ENCODE results near the gene MRPS2.
A peak's percentile ranks its signal among the peaks of the same experiment; 100 is the strongest.
"Not testable (repeated sequence)": the region's sequence is repeated elsewhere in the genome, so short reads cannot be mapped to it uniquely, and the experiment has no call there.

MRPS2 gene

DNA sequence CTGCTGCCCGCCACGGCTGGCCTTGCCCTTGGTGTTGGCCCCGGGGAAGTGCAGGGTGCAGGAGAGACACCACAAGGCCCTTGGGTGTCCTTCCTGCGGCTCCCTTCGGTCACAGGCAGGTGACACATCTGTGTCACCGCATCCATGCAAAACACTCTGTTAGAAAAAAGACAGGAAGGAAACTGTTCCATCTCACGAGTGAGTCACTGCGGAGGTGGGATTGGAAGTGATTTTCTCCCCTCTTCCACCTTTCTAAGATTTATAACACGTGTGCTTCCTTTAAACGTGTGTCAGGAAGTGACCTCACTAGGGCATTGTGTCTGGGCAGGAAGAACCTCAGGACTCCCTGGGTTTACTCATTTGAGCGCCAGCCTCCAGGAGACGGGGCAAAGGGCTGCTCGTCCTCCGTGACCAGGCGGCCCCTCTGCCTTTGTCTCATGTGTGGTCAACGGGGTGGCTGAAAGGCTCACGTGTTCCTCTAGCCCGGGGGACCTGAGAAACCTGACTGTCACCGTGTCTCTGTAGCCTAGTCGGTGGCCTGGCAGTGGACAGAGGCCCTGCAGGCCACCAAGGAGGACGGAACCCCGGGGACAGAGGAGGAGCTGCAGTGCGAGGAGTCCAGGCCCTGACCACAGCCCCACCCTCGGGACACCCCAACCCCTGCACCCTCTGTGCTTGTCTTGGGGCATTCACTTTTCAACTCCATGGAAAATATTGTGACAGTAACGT is 15.8 kb downstream of the MRPS2 start:
- DNase-seq: no peak

DNA sequence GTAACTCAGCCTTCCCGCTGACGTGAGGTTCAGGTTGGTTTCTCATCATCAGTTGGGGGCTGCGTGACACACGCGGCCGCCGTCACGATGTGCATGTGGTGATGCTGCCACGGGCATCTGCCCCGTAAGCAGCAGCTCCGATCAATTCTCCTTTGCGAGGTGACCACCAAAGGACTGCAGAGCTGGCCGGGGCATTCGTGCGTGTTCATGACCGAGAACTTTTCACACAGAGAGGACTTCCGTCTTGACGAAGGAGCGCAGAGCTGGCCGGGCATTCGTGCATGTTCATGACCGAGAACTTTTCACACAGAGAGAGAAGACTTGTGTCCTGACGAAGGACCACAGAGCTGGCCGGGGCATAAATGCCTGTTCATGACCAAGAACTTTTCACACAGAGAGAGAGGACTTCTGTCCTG is 16.9 kb downstream of the MRPS2 start:
- DNase-seq: no peak

DNA sequence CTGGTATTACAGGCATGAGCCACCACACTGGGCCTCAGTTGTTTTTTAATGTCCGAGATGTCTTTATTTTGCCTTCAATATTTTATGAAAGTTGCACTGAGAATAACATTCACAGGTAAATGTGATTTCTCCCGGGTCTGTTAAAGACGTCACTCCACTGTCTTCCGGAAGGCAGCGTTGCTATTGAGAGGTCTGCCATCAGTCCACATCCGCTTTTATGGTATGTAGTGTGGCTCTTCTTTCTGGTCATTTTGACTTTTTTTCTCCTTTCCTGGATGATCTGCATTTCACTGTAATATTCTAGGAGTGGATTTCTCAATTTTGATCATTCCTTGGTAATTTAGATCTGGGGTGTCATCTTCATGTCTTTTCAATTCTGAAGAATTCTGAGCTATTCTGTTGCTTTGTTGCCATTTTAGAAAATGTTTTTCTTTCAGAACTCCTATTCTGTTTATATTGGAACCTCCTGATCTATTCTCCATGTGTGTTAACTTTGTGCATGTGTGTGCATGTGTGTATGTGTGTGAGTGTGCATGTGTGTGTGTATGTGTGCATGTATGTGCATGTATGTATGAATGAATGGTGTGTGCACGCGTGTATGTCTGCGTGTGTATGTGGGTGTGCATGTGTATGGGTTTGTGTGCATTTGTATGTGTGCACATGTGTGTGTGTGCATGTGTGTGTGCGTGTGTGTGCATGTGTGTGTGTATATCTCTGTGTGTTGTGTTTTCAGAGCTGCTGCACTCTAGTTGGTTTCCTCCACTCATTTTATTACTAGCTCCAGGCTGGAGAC is 18.9 kb downstream of the MRPS2 start:
- no peak for DNase-seq

GRCh38 chr9:135520916-135521607 is 20.6 kb downstream of the MRPS2 start, which contains the start of gene LCN1:
TSS of gene LCN1 (plus strand) at chr9:135521440. CDS start at chr9:135521498, 58 bp downstream.
- DNase-seq: no peak

GRCh38 chr9:135521608-135522095 is 21.2 kb downstream of the MRPS2 start:
- no peak for DNase-seq

DNA sequence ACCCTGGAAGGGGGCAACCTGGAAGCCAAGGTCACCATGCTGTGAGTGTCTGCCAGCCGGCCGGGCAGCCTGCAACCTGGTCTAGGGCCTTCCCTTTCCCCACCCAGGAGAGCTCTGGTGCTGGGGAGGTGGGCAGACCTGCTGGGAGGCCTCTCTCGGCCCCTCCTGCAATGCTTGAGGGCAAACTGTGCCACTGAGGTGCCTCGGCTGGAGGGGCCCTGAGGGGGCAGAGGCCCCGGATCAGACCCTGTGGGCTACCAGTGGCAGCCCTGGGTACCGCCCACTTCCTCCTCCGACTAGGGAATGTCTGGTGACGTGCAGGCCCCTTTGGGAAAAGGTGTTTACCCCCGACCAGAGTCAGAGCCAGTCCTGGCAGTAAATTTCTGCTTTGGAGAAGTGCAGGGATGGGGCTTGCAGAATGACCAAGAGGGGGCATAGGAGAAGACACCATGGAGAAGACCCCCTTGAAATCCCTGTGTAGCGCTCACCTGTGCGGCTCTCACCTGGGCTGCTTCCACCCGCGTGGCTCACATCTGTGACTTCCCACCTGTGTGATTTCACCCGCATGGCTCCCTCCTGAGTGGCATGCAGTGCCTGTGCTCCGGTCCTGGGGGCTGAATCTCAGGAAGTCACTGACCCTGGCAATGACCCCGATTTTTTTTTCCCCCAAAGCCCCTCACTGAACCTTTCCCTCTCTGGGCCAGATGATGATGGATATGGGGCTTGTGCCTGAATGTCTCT is 21.8 kb downstream of the MRPS2 start:
- no peak for DNase-seq

DNA sequence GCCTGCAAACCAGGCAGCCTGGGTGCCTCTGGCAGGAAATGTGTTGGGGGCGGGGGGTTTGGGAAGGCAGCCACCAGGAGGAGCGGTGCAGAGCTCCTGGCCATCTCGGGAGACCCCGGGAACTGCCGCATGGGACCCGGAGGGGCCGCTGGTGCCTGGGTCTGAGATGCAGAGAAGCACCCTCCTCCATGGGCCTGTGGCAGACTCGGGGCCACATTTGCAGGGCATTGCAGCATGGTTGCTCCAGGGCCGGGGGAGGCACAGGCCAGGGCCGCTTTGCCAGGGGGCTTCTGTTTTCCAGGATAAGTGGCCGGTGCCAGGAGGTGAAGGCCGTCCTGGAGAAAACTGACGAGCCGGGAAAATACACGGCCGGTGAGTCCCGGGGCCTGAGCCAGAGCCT is 22.4 kb downstream of the MRPS2 start:
- no peak for DNase-seq

DNA sequence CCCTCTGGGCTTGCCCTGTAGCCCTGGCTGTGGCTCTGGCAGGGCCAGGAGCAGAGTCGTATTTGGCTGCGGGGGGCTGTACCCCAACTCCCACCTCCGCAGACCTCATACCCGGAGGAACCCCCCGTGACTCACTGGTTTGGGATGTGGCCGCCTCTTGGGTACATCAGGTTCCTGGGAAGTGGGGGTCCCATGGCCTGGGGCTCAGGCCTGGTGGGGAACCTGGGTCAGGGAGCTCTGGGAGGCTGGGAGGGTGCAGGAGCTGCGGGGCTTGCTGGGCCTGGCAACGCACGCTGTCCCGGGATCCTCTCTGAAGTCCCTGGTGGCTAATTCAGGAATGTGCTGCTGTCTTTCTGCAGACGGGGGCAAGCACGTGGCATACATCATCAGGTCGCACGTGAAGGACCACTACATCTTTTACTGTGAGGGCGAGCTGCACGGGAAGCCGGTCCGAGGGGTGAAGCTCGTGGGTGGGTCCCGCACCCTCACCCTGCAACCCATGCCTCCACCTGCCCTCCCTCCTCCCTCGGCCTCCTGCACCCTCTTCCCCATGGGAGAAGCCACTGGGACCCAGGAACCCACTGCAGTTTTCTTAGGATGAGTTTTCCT is 23.1 kb downstream of the MRPS2 start:
- DNase-seq: no peak

GRCh38 chr9:135524130-135524861 is 23.8 kb downstream of the MRPS2 start:
- no peak for DNase-seq

GRCh38 chr9:135525241-135526088 is 25.0 kb downstream of the MRPS2 start:
- no peak for DNase-seq

- DNase-seq: no peak
These were observed 25.7 kb downstream of the MRPS2 start for GRCh38 chr9:135526089-135526729.

DNA sequence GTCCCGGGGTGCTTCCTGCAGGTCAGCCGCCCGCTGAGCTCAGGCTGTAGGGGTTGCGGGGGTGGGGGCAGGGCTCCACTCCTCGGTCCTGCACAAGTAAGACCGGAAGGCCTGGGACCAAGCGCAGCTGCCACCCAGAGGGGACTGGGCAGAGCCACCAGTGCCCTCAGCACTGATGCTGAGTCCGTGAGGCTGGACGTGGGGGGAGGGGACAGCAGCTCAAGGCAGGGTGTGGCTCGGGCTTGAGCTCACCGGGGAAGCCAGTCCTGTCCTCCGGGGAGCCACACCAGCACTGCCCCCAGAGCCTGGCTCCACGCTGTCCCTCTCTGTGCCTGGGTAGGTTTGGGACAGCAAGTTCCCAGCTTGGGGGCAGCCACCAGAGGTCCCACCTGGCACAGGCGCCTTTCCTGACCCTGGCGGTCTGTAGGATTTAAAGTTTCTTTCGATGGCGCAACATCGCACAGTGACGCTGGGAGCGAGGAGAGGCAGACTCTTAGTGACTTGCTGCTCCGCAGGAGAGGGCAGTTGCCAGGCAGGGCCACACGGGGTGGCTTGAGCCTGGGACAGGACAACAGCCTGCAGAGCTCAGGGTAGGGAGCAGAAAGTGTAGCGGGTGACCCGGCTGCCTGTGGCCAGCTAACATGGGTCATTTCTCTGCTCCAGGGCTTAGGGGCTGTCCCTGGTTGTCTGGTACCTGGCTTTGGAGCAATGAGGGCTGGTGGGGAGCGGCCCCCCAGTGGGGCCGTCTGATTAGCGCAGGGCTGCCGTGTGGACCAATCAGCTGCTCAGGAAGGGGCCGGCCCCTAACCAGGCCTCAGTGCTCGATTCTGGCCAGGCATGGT is 26.5 kb downstream of the MRPS2 start:
- DNase-seq: peak in 1 of 2 experiments; percentile 12

DNA sequence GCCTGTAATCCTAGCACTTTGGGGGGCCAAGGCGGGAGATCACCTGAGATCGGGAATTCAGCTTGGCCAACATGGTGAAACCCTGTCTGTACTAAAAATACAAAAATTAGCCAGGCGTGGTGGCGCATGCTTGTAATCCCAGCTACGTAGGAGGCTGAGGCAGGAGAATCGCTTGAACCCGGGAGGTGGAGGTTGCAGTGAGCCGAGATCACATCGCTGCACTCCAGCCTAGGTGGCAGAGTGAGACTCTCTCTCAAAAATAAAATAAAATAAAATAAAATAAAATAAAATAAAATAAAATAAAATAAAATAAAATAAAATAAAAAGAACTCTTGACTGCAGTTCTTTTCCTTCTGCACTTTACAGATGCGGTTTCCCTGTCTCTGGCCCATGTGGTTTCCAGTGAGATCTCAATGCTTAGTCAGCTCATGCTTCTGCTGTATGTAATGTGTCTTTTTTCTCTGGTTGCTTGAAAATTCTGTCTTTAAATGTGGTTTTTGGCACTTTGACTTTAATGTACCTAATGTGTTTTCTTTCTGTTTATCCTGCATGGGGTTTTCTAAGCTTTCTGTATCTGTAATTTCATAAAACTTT is 28.5 kb downstream of the MRPS2 start:
- DNase-seq: not testable (repeated sequence)

- no peak for DNase-seq
These were observed 29.7 kb downstream of the MRPS2 start for GRCh38 chr9:135530146-135530545.

DNA sequence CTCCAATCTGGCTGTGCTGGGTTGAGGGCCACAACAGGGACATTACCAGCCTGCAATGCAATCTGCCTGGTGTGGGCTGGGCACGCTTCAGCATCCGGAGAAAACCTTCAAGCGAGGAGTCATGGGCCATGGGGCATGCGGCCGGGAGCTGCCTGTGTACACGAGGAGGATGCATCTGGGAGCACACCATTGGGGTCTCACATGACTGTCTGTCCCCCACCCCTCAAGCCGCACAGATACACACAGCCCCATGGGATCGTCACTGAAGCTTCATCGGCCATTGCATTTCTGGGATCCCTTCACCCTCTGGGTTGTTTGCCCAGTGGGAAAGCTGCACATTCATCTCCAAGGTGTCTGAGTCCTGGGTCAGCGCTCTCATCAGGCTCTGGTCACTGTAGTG is 30.6 kb downstream of the MRPS2 start:
- DNase-seq: no peak

DNA sequence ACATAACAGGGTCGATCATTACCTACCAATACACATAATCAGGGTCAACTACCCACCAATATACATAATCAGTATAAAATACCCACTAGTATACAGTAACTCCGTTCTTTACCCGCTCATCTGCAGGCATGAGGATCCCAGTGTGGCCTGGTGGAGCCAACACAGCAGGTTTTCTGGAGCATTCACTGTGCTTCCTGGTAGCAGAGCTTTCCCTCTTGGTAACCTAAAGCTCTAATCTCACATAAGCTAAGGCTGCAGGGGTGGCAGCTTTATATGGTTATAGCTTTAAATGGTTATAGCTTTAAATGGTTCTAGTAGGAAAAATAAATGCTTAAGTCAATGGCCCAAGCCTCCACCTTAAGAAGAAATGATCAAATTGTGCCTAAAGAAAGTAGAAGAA is 32.6 kb downstream of the MRPS2 start:
- no peak for DNase-seq

- no peak for DNase-seq
These were observed 33.2 kb downstream of the MRPS2 start for GRCh38 chr9:135533674-135534073.

GRCh38 chr9:135534192-135534711 is 33.8 kb downstream of the MRPS2 start:
- peak; percentile 47 to 58 for DNase-seq

Data from NCI-H526 (cell line).